B cell (primary cell): ENCODE measurements around the gene UNC5B. TPM values are rescaled to one million over a fixed set of nuclear protein-coding genes. Genes with fewer than 3 reads are reported as not detected.

Source experiments
- ATAC-seq: fragments of 200-7000 bp; cut with Tn5 transposase; one replicate; pipeline ENCODE4 v1.10.0; 2021; ENCODE audit warnings: low read depth, mild to moderate bottlenecking, moderate number of reproducible peaks, moderate library complexity
- CTCF ChIA-PET: fragments of 350-600 bp; sonication (Branson Sonifier 250); formaldehyde crosslinking; loops from one replicate; lab custom pipeline; 2021; ENCODE audit warnings: antibody characterized with exemption, inconsistent platforms; lab: Charles Lee
- POLR2A ChIA-PET: fragments of 350-600 bp; sonication (Branson Sonifier 250); formaldehyde crosslinking; loops from one replicate; lab custom pipeline; 2021; ENCODE audit warnings: antibody characterized with exemption; lab: Charles Lee
- DNase-seq: peaks from one replicate; pipeline ENCODE4 v3.0.0; 2013
- H2AFZ ChIP-seq: 2 replicates; pipeline ENCODE4 v1.6.1; 2012; ENCODE audit warnings: mild to moderate bottlenecking, low read depth, low read length; ENCODE audit not compliant: insufficient read depth, poor library complexity, severe bottlenecking
- H3K27ac ChIP-seq, 2 donors: 1 replicate in 1 of 2; 2 replicates in 1 of 2; pipeline ENCODE4 v1.5.1; 2012 to 2013; ENCODE audit warnings: low read length in 2 of 2, mild to moderate bottlenecking in 2 of 2, moderate library complexity in 1 of 2
- H3K27me3 ChIP-seq, 4 experiments: fragments of 200-600 bp in 1 of 4; sonication (generic) in 1 of 4; replicated peaks in 1 of 4; 1 replicate in 2 of 4; 2 replicates in 2 of 4; pipeline versions ENCODE4 v1.6.1 to v1.7.0; 2013 to 2016; ENCODE audit warnings: low read length in 3 of 4, mild to moderate bottlenecking in 2 of 4, mixed read lengths in 1 of 4, moderate library complexity in 1 of 4; ENCODE audit not compliant: insufficient read depth in 4 of 4, control insufficient read depth in 3 of 4; ENCODE audit errors: control extremely low read depth in 1 of 4
- H3K36me3 ChIP-seq, 2 experiments: replicated peaks in 1 of 2; 1 replicate in 1 of 2; 2 replicates in 1 of 2; pipeline versions ENCODE4 v1.6.1 to v1.7.1; 2013; ENCODE audit warnings: low read length in 1 of 2; ENCODE audit not compliant: insufficient read depth in 2 of 2, control insufficient read depth in 1 of 2; ENCODE audit errors: control extremely low read depth in 1 of 2, extremely low read depth in 1 of 2
- H3K4me1 ChIP-seq, 2 donors: fragments of 200-600 bp in 1 of 2; sonication (generic) in 1 of 2; 1 replicate in 1 of 2; 2 replicates in 1 of 2; pipeline versions ENCODE4 v1.5.1 to v1.6.1; 2013 to 2017; ENCODE audit warnings: low read length in 2 of 2; ENCODE audit not compliant: control insufficient read depth in 2 of 2, insufficient read depth in 2 of 2
- H3K4me2 ChIP-seq: replicated peaks from 2 replicates; pipeline ENCODE3; 2012; ENCODE audit warnings: mild to moderate bottlenecking, low read depth, low read length; ENCODE audit not compliant: poor library complexity, severe bottlenecking
- H3K4me3 ChIP-seq, 5 experiments: fragments of 200-600 bp in 1 of 5; sonication (generic) in 1 of 5; 1 replicate in 3 of 5; 2 replicates in 2 of 5; pipeline versions ENCODE4 v1.5.1 to v1.7.0; 2011 to 2016; ENCODE audit warnings: low read length in 4 of 5, mild to moderate bottlenecking in 4 of 5, low read depth in 2 of 5, control low read depth in 1 of 5, moderate library complexity in 1 of 5; ENCODE audit not compliant: insufficient read depth in 1 of 5; ENCODE audit errors: control extremely low read depth in 1 of 5, extremely low read depth in 1 of 5
- H3K79me2 ChIP-seq: fragments of 200-600 bp; sonication (generic); one replicate; pipeline ENCODE4 v1.6.0; 2016; ENCODE audit warnings: low read length; ENCODE audit not compliant: control insufficient read depth, insufficient read depth
- H3K9ac ChIP-seq: fragments of 200-600 bp; sonication (generic); 2 replicates; pipeline ENCODE4 v1.6.1; 2017; ENCODE audit warnings: mild to moderate bottlenecking, low read length, moderate library complexity
- H3K9me3 ChIP-seq, 3 donors: one replicate each; pipeline versions ENCODE4 v1.6.1 to v1.7.1; 2013; ENCODE audit warnings: low read length in 2 of 3; ENCODE audit not compliant: control insufficient read depth in 2 of 3, insufficient read depth in 1 of 3; ENCODE audit errors: control extremely low read depth in 1 of 3
- H4K20me1 ChIP-seq: 2 replicates; pipeline ENCODE4 v1.6.0; 2012; ENCODE audit warnings: mild to moderate bottlenecking, low read length; ENCODE audit not compliant: insufficient read depth, control insufficient read depth, poor library complexity, severe bottlenecking
- H3K27ac Mint-ChIP-seq: one replicate; pipeline ENCODE4 v1.8.0; 2021; ENCODE audit warnings: mixed read lengths
- H3K27me3 Mint-ChIP-seq: one replicate; pipeline ENCODE4 v1.8.0; 2021; ENCODE audit warnings: mixed read lengths
- H3K4me1 Mint-ChIP-seq: one replicate; pipeline ENCODE4 v1.8.0; 2021; ENCODE audit warnings: mixed read lengths
- H3K4me3 Mint-ChIP-seq: one replicate; pipeline ENCODE4 v1.8.0; 2021; ENCODE audit warnings: mixed read lengths
- H3K9me3 Mint-ChIP-seq: one replicate; pipeline ENCODE4 v1.8.0; 2022; ENCODE audit warnings: mixed read lengths; ENCODE audit not compliant: insufficient read depth
- EZH2 ChIP-seq: IDR thresholded peaks from 2 replicates; pipeline ENCODE4 v1.6.1; 2012; ENCODE audit warnings: borderline replicate concordance, low read depth, mild to moderate bottlenecking, moderate library complexity, low read length; ENCODE audit not compliant: insufficient read depth, poor library complexity, severe bottlenecking
- WGBS: methylation state at CpG from one replicate; pipeline ENCODE4 v1.1.5; 2013; ENCODE audit warnings: missing lambda C conversion rate; ENCODE audit not compliant: insufficient coverage; 5-methylcytosine and 5-hydroxymethylcytosine counted together
- intact Hi-C: fragments of 100-400 bp; cut with micrococcal nuclease; formaldehyde crosslinking; loops from one replicate; pipeline ENCODE4 v1.10.0; 2022
- polyA plus RNA-seq: library from polyadenylated mRNA; depleted of rRNA; stranded (reverse); fragments of >200 nt; gene quantifications from 2 replicates; pipeline ENCODE4 v1.2.3, GENCODE V29; 2012
- total RNA-seq, 2 donors: library from RNA; stranded (reverse); fragments of 120-200 nt in 1 of 2; gene quantifications; 1 replicate in 1 of 2; 2 replicates in 1 of 2; pipeline versions ENCODE4 v1.2.3 to v1.2.4, GENCODE V29; 2013 to 2022
- TF ChIP-seq, protein P1 (sequence below): fragments of 200-600 bp; IDR thresholded peaks from one replicate; pipeline ENCODE4 v1.8.0; 2022; ENCODE audit warnings: antibody characterized with exemption, mild to moderate bottlenecking

Gene UNC5B
- total and polyA plus RNA-seq, 2 donors (not counting 1 experiment from before 2014, with no cell fraction given): not detected

DNA sequence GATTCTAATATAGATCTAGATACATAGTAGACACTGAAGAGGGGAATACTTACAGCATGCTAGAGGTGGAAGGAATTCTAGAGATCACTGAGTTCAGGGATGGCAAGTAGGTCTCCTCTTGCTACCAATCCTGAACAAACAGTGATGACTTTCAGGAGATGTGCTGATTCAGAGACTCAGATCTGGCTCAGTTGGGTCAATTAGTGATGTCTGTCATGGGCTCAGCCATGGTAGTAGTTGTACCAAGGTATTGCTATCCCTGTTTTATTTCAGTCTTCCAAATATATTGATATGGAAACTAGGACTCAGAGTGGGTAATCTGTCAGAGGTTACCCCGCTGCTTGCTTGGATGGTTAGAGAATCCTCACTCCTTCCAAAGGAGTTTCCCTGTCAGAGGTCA is 38.5 kb downstream of the UNC5B start:
- Histone ChIP-seq H3K27me3 (peaks cover 0 to 3% (median 0%) of the 10 kb centered on the region in 4 experiments), H3K9me3 (no peaks in the 10 kb centered on the region), H3K79me2 (no peaks in the 10 kb centered on the region), H3K4me3 (no peak overlapping the region), H3K36me3 (no peaks in the 10 kb centered on the region), H4K20me1 (no peaks in the 10 kb centered on the region), H3K4me1 (no peaks in the 10 kb centered on the region), H3K27ac (no peak overlapping the region), H3K9ac (no peak overlapping the region), H2AFZ (no peak overlapping the region), H3K4me2 (no peak overlapping the region)
- intact Hi-C loops: no loop called here
- DNase-seq (no peak), ATAC-seq (no peak)
- ChIA-PET POLR2A (no interaction called here), CTCF (no interaction called here)
- H3K4me1 Mint-ChIP-seq: no peaks in the 10 kb centered on the region
- TF ChIP-seq, protein P1, sequence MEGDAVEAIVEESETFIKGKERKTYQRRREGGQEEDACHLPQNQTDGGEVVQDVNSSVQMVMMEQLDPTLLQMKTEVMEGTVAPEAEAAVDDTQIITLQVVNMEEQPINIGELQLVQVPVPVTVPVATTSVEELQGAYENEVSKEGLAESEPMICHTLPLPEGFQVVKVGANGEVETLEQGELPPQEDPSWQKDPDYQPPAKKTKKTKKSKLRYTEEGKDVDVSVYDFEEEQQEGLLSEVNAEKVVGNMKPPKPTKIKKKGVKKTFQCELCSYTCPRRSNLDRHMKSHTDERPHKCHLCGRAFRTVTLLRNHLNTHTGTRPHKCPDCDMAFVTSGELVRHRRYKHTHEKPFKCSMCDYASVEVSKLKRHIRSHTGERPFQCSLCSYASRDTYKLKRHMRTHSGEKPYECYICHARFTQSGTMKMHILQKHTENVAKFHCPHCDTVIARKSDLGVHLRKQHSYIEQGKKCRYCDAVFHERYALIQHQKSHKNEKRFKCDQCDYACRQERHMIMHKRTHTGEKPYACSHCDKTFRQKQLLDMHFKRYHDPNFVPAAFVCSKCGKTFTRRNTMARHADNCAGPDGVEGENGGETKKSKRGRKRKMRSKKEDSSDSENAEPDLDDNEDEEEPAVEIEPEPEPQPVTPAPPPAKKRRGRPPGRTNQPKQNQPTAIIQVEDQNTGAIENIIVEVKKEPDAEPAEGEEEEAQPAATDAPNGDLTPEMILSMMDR: no peak
- TF ChIP-seq EZH2: no peak
- H3K9me3 Mint-ChIP-seq: no peaks in the 10 kb centered on the region
- peaks cover 24% of the 10 kb centered on the region for H3K27me3 Mint-ChIP-seq
- WGBS: no CpG with 5 or more reads among the region's 1 CpG
- H3K4me3 Mint-ChIP-seq: no peak overlapping the region
- no peak overlapping the region for H3K27ac Mint-ChIP-seq

- H3K4me3 ChIP-seq: no peak overlapping the region
- ATAC-seq (no peak), DNase-seq (no peak)
- Mint-ChIP-seq H3K4me1 (no peaks in the 10 kb centered on the region), H3K9me3 (no peaks in the 10 kb centered on the region), H3K4me3 (no peak overlapping the region), H3K27me3 (peaks cover 20% of the 10 kb centered on the region), H3K27ac (no peak overlapping the region)
- ChIA-PET POLR2A (no interaction called here), CTCF (no interaction called here)
- H3K9ac ChIP-seq: no peak overlapping the region
- no peaks in the 10 kb centered on the region for H4K20me1 ChIP-seq
- no peaks in the 10 kb centered on the region for H3K9me3 ChIP-seq
- intact Hi-C loops: no loop called here
- H2AFZ ChIP-seq: no peak overlapping the region
- H3K27me3 ChIP-seq: peaks cover 0 to 3% (median 0%) of the 10 kb centered on the region in 4 experiments
- H3K27ac ChIP-seq: no peak overlapping the region
- no peaks in the 10 kb centered on the region for H3K4me1 ChIP-seq
- no peaks in the 10 kb centered on the region for H3K79me2 ChIP-seq
- TF ChIP-seq, protein P1: no peak
- TF ChIP-seq EZH2: no peak
- WGBS: 100% methylated on average over 2 of the region's 6 CpGs
- H3K4me2 ChIP-seq: no peak overlapping the region
- no peaks in the 10 kb centered on the region for H3K36me3 ChIP-seq
These were observed 38.9 kb downstream of the UNC5B start for GRCh38 chr10:71251319-71251718.
